NAMALWA (cell line): ENCODE results near the gene TNFRSF18.
A peak's percentile ranks its signal among the peaks of the same experiment; 100 is the strongest.
"Not testable (repeated sequence)": the region's sequence is repeated elsewhere in the genome, so short reads cannot be mapped to it uniquely, and the experiment has no call there.

Source experiments
- DNase-seq: peaks from one replicate; pipeline ENCODE4 v3.0.0-alpha.2; 2015; ENCODE audit warnings: low spot score

TNFRSF18 gene

DNA sequence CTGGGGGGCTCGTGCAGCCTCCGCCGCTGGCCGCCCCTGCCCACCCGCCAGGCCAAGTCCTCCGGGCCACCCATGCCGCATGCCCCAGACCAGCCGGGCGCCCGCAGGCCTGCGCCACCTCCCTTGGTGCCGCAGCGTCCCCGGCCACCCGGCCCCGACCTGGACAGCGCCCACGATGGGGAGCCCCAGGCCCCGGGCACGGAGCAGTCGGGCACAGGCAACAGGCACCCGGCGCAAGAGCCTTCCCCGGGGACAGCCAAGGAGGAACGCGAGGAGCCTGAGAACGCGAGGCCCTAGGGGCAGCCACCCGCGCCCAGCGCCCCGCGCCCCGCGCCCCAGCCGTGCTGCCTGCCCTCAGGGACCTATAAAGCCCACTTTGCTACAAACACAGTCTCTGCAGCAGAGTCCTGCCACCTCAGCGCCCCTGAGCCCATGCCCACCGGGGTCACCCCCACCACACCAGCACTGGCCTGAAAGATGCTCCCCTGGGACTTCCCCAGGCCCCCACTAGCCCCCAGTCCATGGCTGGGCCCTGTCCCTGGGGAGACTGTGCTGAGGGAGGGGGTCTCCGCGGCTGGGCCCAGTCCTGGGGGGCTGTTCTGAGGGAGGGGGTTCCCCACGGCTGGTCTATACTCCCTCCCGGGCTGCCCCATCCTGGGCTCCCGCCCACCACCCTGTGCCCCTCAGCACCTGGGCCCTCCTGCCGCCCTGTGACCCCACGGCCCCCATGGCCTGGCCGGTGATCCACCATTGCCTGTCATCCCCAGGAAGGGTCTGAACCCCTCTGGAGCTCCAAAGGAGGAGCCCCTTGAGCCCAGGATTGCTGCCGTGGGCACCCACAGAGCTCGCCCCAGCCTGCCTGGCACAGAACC, 8.6 kb downstream of the TNFRSF18 start:
- no peak for DNase-seq

DNA sequence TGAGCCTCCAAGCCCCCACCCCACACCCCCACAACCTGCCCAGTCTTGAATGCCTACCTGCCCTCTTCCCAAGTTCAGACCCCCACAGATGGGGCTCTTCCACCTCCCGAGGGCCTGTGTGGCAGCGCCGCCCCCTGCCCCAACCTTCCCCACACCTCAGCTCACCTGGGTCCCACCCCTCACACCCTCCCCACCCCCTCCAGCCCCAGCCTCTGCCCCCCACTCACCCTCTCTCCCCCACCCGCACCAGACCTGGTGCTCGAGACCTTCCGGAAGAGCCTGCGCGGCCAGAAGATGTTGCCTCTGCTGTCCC, 9.2 kb downstream of the TNFRSF18 start:
- DNase-seq = no peak

DNA sequence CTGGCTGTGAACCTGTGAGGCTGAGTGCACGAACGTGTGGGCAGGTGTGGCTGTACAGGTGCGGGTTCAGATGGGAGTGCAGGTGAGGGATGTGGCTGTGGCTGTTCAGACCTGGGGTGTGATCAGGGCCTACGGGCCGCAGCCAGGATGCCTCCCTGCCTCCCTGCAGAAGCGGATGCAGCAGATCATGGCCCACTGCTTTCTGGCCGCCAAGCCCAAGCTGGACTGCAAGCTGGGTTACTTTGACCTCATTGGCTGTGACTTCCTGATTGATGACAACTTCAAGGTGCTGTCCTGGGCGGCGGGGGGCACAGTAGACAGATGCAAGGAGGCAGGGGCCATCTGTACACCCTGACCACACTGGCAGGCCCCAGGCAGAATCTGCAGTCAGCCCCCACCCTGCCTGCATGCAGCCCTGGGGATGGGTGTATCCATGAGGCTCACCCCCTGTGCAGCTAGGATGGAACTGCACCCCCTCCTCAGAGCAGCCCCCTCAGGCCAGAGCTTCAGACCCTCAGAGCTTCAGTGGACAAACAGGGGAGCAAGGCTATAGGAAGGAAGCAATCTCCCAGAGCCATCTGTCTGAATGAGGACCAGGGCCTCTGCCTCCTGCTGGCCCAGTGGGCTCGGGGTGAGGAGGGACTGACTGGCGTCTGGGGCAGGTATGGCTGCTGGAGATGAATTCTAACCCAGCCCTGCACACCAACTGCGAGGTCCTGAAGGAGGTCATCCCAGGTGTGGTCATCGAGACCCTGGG, 9.8 kb downstream of the TNFRSF18 start:
- no peak for DNase-seq

DNA sequence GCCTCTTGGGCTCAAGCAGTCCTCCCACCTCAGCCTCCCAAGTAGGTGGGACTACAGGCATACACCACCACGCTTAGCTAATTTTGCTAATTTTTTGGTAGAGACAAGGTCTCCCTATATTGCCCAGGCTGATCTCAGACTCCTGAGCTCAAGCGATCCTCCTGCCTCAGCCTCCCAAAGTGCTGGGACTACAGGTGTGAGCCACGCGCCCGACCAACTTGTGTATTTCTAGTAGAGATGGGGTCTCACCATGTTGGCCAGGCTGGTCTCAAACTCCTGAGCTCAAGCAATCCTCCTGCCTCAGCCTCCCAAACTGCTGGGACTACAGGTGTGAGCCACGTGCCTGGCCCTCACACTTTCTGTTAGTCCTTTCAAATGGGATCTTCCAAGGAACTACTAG, 10.7 kb downstream of the TNFRSF18 start:
- not testable (repeated sequence) for DNase-seq

DNA sequence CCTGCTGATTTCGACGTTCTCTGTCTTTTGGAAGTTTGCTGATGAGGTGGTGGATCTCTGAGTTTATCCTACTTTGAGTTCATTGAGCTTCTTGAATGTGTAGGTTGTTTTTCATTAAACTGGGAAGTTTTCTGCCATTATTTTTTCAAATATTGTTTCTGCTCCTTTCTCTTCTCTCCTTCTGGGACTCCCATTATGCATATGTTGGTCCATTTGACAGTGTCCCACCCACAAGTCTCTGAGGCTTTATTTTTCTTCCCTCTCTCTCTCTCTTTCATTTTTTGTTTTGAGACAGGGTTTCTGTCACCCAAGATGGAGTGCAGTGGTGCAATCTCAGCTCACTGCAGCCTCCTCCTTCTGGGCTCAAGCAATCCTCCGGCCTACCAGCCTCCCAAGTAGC, 11.7 kb downstream of the TNFRSF18 start:
- no peak for DNase-seq

DNA sequence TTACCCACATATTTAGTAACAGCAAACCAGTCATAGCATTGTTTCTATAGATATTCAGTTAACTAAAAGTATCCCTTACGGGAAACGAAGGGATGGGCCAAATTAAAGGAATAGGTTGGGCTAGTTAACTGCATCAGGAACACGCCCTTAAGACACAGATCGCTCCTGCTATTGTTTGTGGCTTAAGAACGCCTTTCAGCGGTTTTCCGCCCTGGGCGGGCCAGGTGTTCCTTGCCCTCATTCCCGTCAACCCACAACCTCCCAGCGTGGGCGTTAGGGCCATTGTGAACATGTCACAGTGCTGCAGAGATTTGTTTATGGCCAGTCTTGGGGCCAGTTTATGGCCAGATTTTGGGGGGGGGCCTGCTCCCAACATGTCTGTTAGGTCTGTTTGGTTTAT, 14.7 kb downstream of the TNFRSF18 start:
- no peak for DNase-seq

DNA sequence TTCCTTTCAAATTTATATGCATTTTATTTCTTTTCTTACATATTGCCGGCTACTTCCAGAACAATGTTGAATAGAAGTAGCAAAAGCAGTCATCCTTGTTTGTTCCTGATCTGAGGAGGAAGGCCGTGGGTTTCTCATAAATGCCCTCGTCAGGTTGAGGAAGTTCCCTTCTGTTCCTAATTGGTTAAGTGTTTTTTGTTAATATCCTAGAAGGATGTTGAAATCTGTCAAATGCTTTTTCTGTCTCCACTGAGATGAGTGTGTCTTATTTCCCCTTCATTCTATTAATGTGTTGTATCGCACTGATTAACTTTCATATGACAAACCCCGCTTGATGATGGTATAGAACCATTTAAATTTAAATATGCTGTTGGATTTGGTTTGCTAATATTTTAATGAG, 17.3 kb downstream of the TNFRSF18 start:
- DNase-seq = no peak

DNA sequence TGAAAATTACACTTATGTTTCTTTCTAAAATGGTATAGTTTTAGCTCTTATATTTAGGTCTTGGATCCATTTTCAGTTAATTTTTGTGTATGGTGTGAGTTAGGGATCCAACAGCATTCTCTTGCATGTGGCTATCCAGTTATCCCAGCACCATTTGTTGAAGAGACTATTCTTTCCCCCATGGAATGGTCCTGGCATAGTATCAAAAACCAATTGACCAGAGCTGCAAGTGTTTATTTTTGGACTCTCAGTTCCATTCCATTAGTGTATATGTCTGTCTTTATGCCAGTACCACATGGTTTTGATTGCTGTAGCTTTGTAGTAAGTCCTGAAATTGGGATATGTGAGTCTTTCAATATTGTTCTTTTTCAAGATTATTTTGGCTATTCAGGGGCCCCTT, 18.5 kb downstream of the TNFRSF18 start:
- DNase-seq = no peak

DNA sequence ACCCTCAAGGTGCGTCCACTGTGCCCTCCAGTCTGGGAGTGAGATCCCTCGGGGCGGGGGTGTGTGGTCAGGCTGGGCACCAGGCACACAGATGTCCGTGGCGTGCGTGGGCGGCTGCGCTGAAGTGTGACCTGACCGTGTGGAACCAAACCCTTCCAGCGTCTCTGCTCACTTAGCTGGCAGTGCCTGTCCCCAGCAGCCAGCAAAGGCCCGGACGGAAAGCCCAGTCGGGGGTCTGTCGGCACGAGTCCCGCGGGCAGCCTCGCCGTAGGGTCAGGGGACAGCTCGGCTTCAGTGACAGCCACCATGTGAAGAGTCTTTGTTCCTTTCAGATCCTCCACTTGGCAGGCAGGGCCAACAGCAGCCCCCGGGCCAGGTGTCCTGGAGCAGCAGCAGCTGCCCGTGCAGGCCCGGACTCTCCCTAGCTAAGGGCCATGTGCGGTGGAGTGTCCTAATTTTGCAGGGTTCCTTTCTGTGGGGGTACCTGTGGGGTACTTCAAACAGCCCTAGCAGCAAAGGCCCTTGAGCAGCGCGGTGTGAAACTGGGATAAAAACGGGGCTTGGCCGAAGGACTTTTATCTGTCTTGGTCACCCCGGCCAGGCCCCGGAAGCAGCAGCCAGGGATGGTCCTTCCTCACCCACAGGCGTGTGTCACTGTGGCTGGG, 21.2 kb downstream of the TNFRSF18 start:
- DNase-seq = no peak

DNA sequence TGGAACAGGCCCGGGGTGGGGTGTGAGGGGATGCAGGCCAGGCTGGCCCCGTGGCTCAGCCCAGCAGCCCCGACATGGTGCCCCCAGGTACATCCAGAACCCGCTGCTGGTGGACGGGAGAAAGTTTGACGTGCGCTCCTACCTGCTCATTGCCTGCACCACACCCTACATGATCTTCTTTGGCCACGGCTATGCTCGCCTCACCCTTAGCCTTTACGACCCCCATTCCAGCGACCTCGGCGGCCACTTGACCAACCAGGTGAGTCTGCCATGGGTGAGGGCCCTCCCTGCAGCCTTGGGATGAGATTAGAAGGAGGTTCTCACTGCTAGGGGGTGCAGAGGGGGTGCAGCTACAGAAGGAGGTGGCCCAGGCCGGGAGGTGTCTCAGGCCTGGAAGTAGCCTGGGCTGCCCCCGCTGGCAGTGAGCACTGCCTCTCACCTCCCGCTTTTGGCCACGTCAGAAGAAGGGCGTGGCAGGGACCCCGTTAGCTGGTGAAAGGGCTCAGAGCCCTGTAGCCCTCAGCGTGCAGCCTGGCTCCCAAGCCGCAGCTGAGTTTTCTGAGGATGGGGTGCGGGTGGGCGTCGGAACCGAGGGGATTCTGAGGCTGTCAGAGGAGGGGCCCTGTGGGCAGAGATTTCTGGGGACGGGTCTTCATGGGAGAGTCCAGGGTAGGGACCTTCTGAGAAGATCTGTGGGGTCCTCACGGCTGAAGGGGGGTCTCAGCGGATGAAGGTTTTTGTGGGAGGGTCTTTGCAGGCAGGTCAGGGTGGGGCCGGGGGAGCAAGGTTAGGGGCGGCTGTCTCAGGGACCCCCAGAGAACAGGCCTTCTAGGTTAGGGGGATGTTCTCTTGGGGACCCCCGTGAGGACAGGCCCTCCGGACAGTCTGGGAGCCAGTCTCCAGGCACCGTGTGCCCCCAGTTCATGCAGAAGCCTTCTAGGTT, 22.3 kb downstream of the TNFRSF18 start:
- peak; percentile 33 for DNase-seq

DNA sequence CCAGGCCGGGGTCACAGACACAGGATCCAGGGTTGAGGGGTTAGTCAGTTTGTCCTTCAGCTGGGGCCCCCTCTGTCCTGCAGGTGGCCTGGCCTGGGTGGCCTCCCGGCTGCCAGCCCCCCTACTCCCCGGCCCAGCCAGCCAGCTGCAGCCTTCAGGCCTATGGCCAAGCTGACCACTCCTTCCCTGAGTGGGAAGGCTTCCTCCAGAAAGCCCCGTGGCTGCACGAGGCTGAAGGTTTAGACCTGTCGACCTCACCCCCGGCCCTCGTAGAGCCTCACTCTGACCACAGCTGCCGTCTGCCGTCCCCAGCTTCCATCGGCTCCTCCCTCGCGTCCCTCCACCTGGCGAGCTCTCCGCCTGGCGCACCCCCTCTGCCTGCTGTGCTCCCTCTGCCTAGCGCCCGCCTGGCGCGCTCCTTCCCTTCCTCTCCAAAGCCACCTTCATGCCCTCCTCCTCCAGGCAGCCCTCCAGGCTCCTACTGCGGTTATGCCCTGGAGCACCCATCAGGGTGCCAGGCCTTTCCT, 23.1 kb downstream of the TNFRSF18 start:
- no peak for DNase-seq

DNA sequence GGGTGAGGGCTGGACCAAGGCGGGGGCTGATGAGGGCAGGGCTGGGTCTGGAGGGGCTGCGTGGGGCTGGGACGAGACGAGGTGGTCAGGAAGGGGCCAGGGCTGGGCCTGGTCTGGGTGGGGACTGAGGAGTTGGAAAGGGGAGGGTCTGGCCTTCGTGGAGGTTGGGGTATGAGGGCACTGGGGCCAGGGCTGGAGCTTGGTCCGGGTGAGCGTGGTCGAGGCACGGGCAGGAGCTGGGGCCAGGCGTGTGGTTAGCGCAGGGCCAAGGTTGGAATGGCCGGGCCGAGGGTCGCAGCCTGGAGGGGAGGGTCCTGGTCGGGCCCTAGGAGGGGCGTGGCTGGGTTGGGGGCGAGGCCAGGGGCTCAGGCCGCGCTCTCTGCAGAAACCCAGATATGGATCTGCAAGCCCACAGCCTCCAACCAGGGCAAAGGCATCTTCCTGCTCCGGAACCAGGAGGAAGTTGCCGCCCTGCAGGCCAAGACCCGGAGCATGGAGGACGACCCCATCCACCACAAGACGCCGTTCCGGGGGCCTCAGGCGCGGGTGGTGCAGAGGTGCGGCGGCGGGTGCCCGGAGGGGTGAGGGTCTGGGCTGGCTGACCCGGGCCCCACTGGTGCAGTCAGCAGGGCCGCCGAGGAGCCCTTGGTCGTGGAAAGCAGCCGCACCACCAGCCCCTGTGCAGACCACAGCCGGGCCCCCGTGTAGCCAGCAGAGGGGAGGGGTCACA, 23.7 kb downstream of the TNFRSF18 start:
- DNase-seq = no peak

DNA sequence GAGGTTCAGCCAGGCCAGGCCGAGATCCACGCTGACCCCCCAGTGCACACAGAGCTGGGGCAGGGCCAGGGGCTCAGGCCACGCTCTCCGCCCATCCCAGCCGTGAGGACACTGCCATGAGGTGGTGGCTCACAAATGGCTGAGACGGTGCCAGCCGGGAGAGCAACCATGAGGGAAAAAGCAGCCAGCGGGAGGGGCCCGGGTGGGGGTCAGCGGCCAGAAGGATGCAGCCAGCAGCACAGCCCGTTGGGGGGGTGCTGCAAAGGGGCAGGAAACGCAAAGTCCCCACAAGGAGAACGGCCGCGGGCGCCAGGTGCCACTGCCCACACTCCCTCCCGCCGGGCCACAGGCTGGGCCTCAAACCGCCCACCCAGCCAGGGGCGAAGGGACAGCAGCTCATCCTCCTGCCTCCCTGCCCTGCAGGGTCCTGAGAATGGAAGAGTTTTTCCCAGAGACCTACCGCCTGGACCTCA, 24.4 kb downstream of the TNFRSF18 start:
- DNase-seq = no peak

DNA sequence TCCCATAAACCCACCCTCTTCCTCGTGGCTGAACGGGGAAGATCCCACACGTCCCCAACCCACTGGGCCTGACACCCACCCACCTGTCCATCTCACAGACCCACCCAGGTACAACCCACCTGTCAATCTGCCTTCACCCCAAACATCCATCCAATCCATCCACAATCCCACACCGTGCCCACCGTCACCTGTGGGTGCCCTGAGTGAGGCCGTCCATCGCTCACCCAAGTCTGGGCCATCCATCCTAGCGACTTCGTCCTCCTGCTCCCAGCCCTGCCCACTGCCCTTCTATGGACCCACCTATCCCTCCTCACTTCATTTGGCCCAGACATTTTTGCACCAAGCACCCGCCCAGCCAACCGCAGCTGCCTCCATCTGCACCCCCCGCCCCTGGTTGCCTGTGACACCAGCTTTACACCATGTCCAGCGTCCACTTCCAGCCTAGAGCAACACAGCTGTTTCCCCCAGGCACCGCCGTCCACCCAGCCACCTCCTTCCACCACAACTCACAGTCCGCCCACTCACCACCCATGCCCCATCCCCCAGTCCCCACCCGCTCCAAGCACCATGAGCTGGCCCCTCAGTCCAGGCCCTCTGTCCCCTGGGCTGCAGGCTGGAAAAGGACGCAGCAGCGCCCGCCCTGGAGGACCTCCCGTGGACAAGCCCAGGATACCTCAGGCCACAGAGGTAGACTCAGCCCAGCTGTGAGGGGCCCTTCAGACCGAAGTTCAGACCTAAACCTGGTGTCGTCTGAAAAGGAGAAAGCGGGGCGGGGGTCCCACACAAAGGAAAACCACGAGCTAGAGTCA, 25.1 kb downstream of the TNFRSF18 start:
- no peak for DNase-seq

DNA sequence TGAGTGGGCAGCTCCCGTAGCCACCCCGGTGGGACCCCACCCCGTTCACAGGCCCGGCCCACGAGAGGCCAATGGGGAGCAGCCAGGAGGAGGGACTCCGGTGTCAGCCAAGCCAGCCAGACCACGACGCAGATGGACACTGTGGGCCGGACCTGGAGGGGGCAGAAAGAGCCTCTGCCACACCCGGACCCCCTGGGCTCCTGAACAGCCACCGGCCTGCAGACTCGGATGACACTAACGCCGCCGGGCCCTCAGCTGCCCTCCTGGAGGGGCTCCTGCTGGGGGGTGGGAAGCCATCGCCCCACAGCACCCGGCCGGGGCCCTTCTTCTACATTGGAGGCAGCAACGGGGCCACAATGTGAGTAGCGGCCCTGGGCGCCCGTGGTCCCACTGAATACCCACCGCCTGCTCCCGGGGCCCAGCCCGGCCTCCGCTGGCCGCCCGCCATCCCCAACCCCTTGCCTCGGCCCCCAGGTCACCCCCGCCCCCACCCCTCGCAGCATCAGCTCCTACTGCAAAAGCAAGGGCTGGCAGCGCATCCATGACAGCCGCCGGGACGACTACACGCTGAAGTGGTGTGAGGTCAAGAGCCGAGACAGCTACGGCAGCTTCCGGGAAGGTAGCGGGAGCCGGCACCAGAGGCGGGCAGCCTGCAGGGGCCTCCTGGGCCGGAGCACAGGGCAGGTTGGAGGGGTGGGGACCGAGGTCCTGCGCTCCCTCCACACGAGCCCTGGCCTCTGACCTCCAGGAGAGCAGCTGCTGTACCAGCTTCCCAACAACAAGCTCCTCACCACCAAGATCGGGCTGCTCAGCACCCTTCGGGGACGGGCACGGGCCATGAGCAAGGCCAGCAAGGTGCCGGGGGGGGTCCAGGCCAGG, 26.2 kb downstream of the TNFRSF18 start:
- DNase-seq = no peak

DNA sequence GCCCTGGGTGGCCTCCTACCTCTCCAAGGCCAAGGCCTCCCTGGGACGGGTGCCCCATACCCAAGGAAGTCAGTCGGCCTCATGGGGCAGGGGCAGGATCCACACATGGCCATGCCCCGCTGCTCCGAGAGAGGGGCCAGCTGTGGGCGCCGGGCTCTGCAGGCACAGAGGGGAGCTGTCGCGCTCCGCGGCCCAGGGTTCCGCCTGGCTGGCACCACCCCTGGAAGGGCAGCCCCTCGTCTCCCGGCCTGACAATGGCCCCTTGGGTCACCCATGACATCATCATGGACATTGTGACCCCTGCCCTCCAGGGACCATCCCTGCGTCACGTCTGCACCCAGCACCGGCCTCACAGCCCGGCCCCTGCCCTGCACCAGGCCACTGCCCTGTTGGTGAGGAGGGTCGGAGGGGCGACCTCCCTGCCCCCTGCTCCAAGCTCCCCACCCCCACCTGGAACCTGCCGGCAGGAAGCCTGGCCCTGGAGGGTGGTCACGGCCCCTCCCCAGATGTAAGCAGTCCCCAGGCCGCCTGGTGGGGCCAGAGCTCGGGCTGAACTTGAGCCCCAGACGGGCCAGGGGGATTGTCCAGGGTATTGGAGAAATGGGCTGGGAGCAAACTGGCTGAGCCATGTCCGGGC, 26.9 kb downstream of the TNFRSF18 start:
- peak; percentile 31 for DNase-seq

DNA sequence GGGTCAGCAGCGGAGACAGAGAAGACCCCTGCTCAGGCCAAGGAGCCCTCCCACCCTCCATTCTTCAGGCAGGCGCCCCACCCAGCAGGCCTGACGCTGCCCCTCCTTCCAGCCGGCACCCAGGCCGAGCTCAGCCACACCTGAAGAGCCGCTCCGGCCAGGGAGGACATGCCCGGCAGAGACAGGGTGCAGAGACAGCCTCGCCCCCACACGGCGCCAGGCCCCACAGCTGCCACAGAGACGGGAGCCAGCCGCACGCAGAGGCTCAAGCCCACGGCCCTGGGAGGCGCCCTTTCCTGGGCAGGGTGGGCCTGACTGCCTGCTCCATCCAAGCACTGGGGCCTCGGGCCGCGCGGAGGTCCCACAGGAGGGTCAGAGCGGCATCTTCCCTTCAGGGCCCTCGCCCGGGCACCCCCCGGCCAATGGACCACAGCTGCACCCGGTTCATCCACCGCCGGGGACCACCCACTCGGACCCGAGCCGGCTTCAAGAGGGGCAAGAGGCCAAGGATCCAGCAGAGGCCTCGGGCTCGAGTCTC, 27.5 kb downstream of the TNFRSF18 start:
- no peak for DNase-seq
